HEK293 (cell line): ENCODE results near the gene HEPHL1.

Source experiments
- CTCF ChIA-PET: fragments of 350-600 bp; formaldehyde crosslinking; extraction: SDS; loops from one replicate; lab custom pipeline; 2021; ENCODE audit warnings: antibody characterized with exemption; lab: Yijun Ruan, JAX
- POLR2A ChIA-PET: fragments of 300-600 bp; formaldehyde crosslinking; extraction: SDS; loops from one replicate; lab custom pipeline; 2020; ENCODE audit warnings: antibody characterized with exemption, inconsistent platforms; lab: Yijun Ruan, JAX
- H3K27ac ChIP-seq: fragments of 200-500 bp; sonication (Bioruptor generic); 2 replicates; pipeline ENCODE4 v1.5.1; 2014; ENCODE audit warnings: low read depth, low read length, control low read depth, inconsistent platforms; ENCODE audit errors: extremely low read depth
- H3K36me3 ChIP-seq, 2 experiments: fragments of 200-500 bp in 1 of 2; sonication (Bioruptor generic) in 1 of 2; 1 replicate in 1 of 2; 2 replicates in 1 of 2; pipeline ENCODE4 v1.5.1; 2014 to 2017; ENCODE audit warnings: inconsistent platforms in 2 of 2, low read length in 2 of 2; ENCODE audit not compliant: control insufficient read depth in 2 of 2, insufficient read depth in 1 of 2
- H3K4me1 ChIP-seq: fragments of 200-500 bp; sonication (Bioruptor generic); 2 replicates; pipeline ENCODE4 v1.5.1; 2014; ENCODE audit warnings: mild to moderate bottlenecking, low read length, inconsistent platforms; ENCODE audit not compliant: control insufficient read depth, insufficient read depth
- H3K4me3 ChIP-seq: 2 replicates; pipeline ENCODE4 v1.5.1; 2011; ENCODE audit warnings: low read depth, mild to moderate bottlenecking, control low read depth, low read length, moderate library complexity
- H3K9me3 ChIP-seq: fragments of 200-500 bp; sonication (Bioruptor generic); 2 replicates; pipeline ENCODE4 v1.5.1; 2014; ENCODE audit warnings: low read depth, low read length, inconsistent platforms; ENCODE audit not compliant: control insufficient read depth, insufficient read depth
- KLF16 ChIP-seq: fragments of 450-650 bp; formaldehyde crosslinking; IDR thresholded peaks from 2 replicates; pipeline ENCODE4 v1.5.1; 2017; ENCODE audit warnings: missing biosample characterization, missing genetic modification characterization
- KLF17 ChIP-seq: fragments of 450-650 bp; formaldehyde crosslinking; IDR thresholded peaks from 2 replicates; pipeline ENCODE4 v1.5.1; 2016; ENCODE audit warnings: missing biosample characterization, missing genetic modification characterization
- PRDM10 ChIP-seq: fragments of 450-650 bp; formaldehyde crosslinking; IDR thresholded peaks from 2 replicates; pipeline ENCODE4 v1.5.1; 2016; ENCODE audit warnings: missing biosample characterization, missing genetic modification characterization
- REPIN1 ChIP-seq: fragments of 450-650 bp; formaldehyde crosslinking; IDR thresholded peaks from 2 replicates; pipeline ENCODE4 v1.5.1; 2017; ENCODE audit warnings: missing biosample characterization, missing genetic modification characterization, low read depth
- SP7 ChIP-seq: fragments of 450-650 bp; formaldehyde crosslinking; IDR thresholded peaks from 2 replicates; pipeline ENCODE4 v1.5.1; 2016; ENCODE audit warnings: missing biosample characterization, missing genetic modification characterization
- ZNF138 ChIP-seq: fragments of 450-650 bp; formaldehyde crosslinking; IDR thresholded peaks from 2 replicates; pipeline ENCODE4 v1.5.1; 2016; ENCODE audit warnings: missing biosample characterization, missing genetic modification characterization, borderline replicate concordance
- ZNF248 ChIP-seq: fragments of 450-650 bp; formaldehyde crosslinking; IDR thresholded peaks from 2 replicates; pipeline ENCODE4 v1.5.1; 2017; ENCODE audit warnings: missing biosample characterization, missing genetic modification characterization
- ZNF302 ChIP-seq: fragments of 450-650 bp; formaldehyde crosslinking; IDR thresholded peaks from 2 replicates; pipeline ENCODE4 v1.5.1; 2016; ENCODE audit warnings: missing biosample characterization, missing genetic modification characterization, low read depth
- ZNF324 ChIP-seq: fragments of 450-650 bp; formaldehyde crosslinking; IDR thresholded peaks from 2 replicates; pipeline ENCODE4 v1.5.1; 2016; ENCODE audit warnings: missing biosample characterization, missing genetic modification characterization
- ZNF366 ChIP-seq: fragments of 450-650 bp; formaldehyde crosslinking; conservative IDR thresholded peaks from 2 replicates; pipeline ENCODE4 v1.5.1; 2016; ENCODE audit warnings: missing biosample characterization, missing genetic modification characterization
- ZNF37A ChIP-seq: fragments of 450-650 bp; IDR thresholded peaks from 2 replicates; pipeline ENCODE4 v1.5.1; 2018; ENCODE audit warnings: missing biosample characterization, missing genetic modification characterization
- ZNF426 ChIP-seq: fragments of 450-650 bp; formaldehyde crosslinking; IDR thresholded peaks from 2 replicates; pipeline ENCODE4 v1.5.1; 2017; ENCODE audit warnings: missing biosample characterization, missing genetic modification characterization, mild to moderate bottlenecking, inconsistent platforms, moderate library complexity
- ZNF692 ChIP-seq: fragments of 450-650 bp; formaldehyde crosslinking; IDR thresholded peaks from 2 replicates; pipeline ENCODE4 v1.5.1; 2016; ENCODE audit warnings: missing biosample characterization, missing genetic modification characterization
- ZNF785 ChIP-seq: fragments of 450-650 bp; formaldehyde crosslinking; IDR thresholded peaks from 2 replicates; pipeline ENCODE4 v1.5.1; 2016; ENCODE audit warnings: missing biosample characterization, missing genetic modification characterization
- ZSCAN30 ChIP-seq: fragments of 450-650 bp; IDR thresholded peaks from 2 replicates; pipeline ENCODE4 v1.5.1; 2018; ENCODE audit warnings: missing biosample characterization, mild to moderate bottlenecking, missing genetic modification characterization, moderate library complexity
- TF ChIP-seq, protein P1 (sequence below): fragments of 450-650 bp; formaldehyde crosslinking; IDR thresholded peaks from 2 replicates; pipeline ENCODE4 v1.5.1; 2017; ENCODE audit warnings: missing biosample characterization, missing genetic modification characterization
- TF ChIP-seq, protein P2 (sequence below): fragments of 450-650 bp; formaldehyde crosslinking; IDR thresholded peaks from 2 replicates; pipeline ENCODE4 v1.5.1; 2017; ENCODE audit warnings: missing biosample characterization, missing genetic modification characterization

HEPHL1 gene

GRCh38 chr11:94034207-94034606 is 13.1 kb downstream of the HEPHL1 start:
- no peak overlapping the region for H3K27ac ChIP-seq
- CTCF ChIA-PET = interaction anchor here (0.9 kb wide), 1 partner anchor 154 kb away, joined by 4 read pairs; no protein-coding TSS in a partner anchor
- H3K4me3 ChIP-seq = no peak overlapping the region
- POLR2A ChIA-PET = no interaction called here
- H3K36me3 ChIP-seq = no peaks in the 10 kb centered on the region
- H3K4me1 ChIP-seq = no peaks in the 10 kb centered on the region
- no peaks in the 10 kb centered on the region for H3K9me3 ChIP-seq
- TF ChIP-seq, protein P1, sequence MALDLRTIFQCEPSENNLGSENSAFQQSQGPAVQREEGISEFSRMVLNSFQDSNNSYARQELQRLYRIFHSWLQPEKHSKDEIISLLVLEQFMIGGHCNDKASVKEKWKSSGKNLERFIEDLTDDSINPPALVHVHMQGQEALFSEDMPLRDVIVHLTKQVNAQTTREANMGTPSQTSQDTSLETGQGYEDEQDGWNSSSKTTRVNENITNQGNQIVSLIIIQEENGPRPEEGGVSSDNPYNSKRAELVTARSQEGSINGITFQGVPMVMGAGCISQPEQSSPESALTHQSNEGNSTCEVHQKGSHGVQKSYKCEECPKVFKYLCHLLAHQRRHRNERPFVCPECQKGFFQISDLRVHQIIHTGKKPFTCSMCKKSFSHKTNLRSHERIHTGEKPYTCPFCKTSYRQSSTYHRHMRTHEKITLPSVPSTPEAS (tag by site-specific recombination) = no peak
- TF ChIP-seq ZSCAN30 (tag by site-specific recombination) = no peak
- TF ChIP-seq ZNF366 (tag by site-specific recombination) = no peak
- TF ChIP-seq ZNF37A = no peak
- TF ChIP-seq REPIN1 (tag by site-specific recombination) = no peak
- TF ChIP-seq KLF16 (tag by site-specific recombination) = no peak
- no peak for TF ChIP-seq ZNF692
- TF ChIP-seq SP7 = no peak
- TF ChIP-seq KLF17 = no peak

DNA sequence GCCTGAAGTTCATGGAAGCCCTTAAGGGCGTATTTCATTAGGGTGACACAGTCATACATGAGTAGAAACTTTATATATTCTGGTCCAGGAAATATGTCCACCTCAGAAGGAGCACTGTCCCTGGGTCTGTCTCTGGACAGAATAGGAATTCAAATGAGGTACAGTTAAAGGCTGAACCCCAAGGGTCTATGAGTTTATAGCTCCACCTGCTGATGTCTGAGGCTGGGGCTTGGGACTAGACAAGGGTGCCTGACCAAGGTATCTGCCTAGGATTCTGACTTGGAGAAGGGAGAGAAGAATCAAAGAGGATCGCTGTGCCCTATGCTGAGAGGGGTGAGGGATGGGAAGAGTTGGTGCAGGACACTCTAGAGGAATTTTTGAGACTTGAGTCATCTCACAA is 14.9 kb downstream of the HEPHL1 start:
- CTCF ChIA-PET = interaction anchor here (0.6 to 0.8 kb wide), 2 partner anchors 105 to 141 kb away, joined by 3 to 4 read pairs; no protein-coding TSS in a partner anchor
- POLR2A ChIA-PET = no interaction called here

More for the DNA sequence above, 14.9 kb downstream of the HEPHL1 start:
- Histone ChIP-seq H3K27ac (no peak overlapping the region), H3K9me3 (no peaks in the 10 kb centered on the region), H3K4me1 (no peaks in the 10 kb centered on the region), H3K4me3 (no peak overlapping the region), H3K36me3 (no peaks in the 10 kb centered on the region)
- TF ChIP-seq ZSCAN30 (tag by site-specific recombination) = no peak
- no peak for TF ChIP-seq ZNF785 (tag by site-specific recombination)
- no peak for TF ChIP-seq ZNF248 (tag by site-specific recombination)
- TF ChIP-seq ZNF426 (tag by site-specific recombination) = no peak
- TF ChIP-seq PRDM10 = no peak
- no peak for TF ChIP-seq ZNF324 (tag by site-specific recombination)
- TF ChIP-seq, protein P2, sequence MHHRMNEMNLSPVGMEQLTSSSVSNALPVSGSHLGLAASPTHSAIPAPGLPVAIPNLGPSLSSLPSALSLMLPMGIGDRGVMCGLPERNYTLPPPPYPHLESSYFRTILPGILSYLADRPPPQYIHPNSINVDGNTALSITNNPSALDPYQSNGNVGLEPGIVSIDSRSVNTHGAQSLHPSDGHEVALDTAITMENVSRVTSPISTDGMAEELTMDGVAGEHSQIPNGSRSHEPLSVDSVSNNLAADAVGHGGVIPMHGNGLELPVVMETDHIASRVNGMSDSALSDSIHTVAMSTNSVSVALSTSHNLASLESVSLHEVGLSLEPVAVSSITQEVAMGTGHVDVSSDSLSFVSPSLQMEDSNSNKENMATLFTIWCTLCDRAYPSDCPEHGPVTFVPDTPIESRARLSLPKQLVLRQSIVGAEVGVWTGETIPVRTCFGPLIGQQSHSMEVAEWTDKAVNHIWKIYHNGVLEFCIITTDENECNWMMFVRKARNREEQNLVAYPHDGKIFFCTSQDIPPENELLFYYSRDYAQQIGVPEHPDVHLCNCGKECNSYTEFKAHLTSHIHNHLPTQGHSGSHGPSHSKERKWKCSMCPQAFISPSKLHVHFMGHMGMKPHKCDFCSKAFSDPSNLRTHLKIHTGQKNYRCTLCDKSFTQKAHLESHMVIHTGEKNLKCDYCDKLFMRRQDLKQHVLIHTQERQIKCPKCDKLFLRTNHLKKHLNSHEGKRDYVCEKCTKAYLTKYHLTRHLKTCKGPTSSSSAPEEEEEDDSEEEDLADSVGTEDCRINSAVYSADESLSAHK = no peak
- no peak for TF ChIP-seq ZNF138 (tag by site-specific recombination)
- no peak for TF ChIP-seq ZNF302 (tag by site-specific recombination)
